Memory B cell (primary cell): ENCODE measurements around the gene TENM3.

Experiments used
- ATAC-seq: fragments of 150-1000 bp; cut with Tn5 transposase; 2 replicates; pipeline ENCODE4 v1.10.0; 2021; ENCODE audit warnings: low read depth, mild to moderate bottlenecking, moderate library complexity
- DNase-seq, 2 donors: peaks; one replicate each; pipeline ENCODE4 v3.0.0; 2022; ENCODE audit warnings: low spot score in 2 of 2
- H3K27ac Mint-ChIP-seq: one replicate; pipeline ENCODE4 v1.8.0; 2022; ENCODE audit warnings: mild to moderate bottlenecking, moderate library complexity, mixed read lengths
- H3K27me3 Mint-ChIP-seq: one replicate; pipeline ENCODE4 v1.8.0; 2022; ENCODE audit warnings: mixed read lengths
- H3K36me3 Mint-ChIP-seq: one replicate; pipeline ENCODE4 v1.8.0; 2022; ENCODE audit warnings: mild to moderate bottlenecking, mixed read lengths
- H3K4me1 Mint-ChIP-seq: one replicate; pipeline ENCODE4 v1.8.0; 2022; ENCODE audit warnings: mixed read lengths
- H3K4me3 Mint-ChIP-seq: one replicate; pipeline ENCODE4 v1.8.0; 2022; ENCODE audit warnings: mild to moderate bottlenecking, moderate library complexity, mixed read lengths
- H3K9me3 Mint-ChIP-seq: one replicate; pipeline ENCODE4 v1.8.0; 2022; ENCODE audit warnings: mixed read lengths

Gene TENM3

GRCh38 chr4:182847576-182848450 lies 604.6 kb downstream of the TENM3 start:
- peaks cover 3% of the 10 kb centered on the region for H3K36me3 Mint-ChIP-seq
- no peaks in the 10 kb centered on the region for H3K4me1 Mint-ChIP-seq
- no peak overlapping the region for H3K27ac Mint-ChIP-seq
- peaks cover 8% of the 10 kb centered on the region for H3K27me3 Mint-ChIP-seq
- H3K4me3 Mint-ChIP-seq, result no peak overlapping the region
- no peak for ATAC-seq
- no peak for DNase-seq
- no peaks in the 10 kb centered on the region for H3K9me3 Mint-ChIP-seq

GRCh38 chr4:182848685-182849084 lies 605.5 kb downstream of the TENM3 start:
- Mint-ChIP-seq H3K36me3 (peaks cover 3% of the 10 kb centered on the region), H3K4me3 (no peak overlapping the region), H3K27me3 (peaks cover 6% of the 10 kb centered on the region), H3K9me3 (no peaks in the 10 kb centered on the region), H3K4me1 (no peaks in the 10 kb centered on the region), H3K27ac (no peak overlapping the region)
- DNase-seq (no peak), ATAC-seq (no peak)
